ENCODE data around the gene BRINP3.
"Not testable (repeated sequence)": the region's sequence is repeated elsewhere in the genome, so short reads cannot be mapped to it uniquely, and the experiment has no call there.

The BRINP3 gene

GRCh38 chr1:190477762-190478148 lies at the start of gene BRINP3:
Gene BRINP3, minus strand, starts transcription at chr1:190477864.
- no peak for DNase-seq (ENCODE audit: low read depth)

GRCh38 chr1:190511554-190511953 lies 33.9 kb upstream of the BRINP3 start:
- DNase-seq (ENCODE audit: low read depth) = no peak

- DNase-seq (ENCODE audit: low read depth) = no peak
Observed at GRCh38 chr1:190507357-190507756, 29.7 kb upstream of the BRINP3 start.

DNA sequence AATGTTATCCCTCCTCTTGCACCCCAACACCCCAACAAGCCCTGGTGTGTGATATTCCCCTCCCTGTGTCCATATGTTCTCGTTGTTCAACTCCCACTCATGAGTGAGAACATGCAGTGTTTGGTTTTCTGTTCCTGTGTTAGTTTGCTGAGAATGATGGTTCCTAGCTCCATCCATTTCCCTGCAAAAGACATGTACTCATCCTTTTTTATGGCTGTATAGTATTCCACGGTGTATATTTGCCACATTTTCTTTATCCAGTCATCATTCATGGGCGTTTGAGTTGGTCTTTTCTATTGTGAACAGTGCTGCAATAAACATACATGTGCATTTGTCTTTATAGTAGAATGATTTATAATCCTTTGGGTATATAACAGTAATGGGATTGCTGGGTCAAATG lies 26.9 kb upstream of the BRINP3 start:
- not testable (repeated sequence) for DNase-seq (ENCODE audit: low read depth)

DNA sequence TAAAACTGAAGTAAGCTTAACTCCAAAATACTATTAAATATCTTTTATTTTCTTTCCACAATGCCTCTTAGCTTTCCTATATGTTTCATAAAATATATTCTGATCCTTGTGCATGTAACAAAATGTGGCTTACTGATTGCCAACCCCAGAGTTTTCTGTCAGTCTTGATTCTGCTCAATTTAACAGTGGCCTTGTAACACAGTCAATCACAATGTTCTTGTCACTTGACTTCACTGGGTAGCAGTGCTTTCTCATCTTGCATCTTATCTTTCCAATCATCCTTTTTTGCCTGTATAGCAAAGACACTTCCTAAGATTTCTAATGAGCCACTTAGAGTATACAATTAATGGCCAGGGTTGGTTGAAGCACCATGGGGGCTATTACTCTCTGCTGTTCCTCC lies 19.9 kb upstream of the BRINP3 start:
- DNase-seq (ENCODE audit: low read depth) = no peak

- no peak for DNase-seq (ENCODE audit: low read depth)
Observed at GRCh38 chr1:190494451-190494850, 16.8 kb upstream of the BRINP3 start.

DNA sequence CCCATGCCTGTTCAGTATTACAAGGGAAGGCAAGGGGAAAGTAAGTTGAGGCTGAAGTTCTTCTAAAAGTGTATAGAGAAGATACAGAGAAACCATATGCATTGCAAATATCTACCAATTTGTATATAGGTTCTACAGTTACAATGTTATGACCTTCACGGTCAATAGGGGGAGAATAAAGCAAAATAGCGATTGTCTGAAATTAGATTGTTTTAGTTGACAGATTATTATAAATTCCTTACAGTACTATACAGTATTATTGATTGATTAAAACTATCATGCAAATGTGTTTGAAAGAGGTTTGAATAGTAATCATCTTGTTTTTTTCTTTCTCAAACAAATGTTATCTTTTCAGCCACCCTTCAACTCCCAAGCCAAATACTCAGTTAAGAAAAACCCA lies 13.7 kb upstream of the BRINP3 start:
- no peak for DNase-seq (ENCODE audit: low read depth)

DNA sequence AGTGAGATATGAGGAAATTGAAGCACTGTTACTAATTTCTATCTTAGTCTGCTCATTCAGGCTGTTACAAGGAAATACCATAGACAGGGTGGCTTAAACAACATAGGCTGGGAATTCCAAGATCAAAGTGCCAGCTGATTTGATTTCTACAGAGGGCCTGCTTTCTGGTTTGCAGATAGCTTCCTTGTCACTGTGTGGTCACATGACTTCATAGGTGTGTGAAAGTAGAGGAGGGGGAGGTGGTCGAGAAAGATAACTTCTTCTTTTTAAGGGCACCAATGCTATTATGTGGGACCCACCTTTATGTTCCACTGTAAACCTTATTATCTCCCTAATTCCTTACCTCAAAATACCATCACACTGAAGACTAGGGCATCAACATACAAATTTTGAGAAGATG lies 6.4 kb upstream of the BRINP3 start:
- no peak for DNase-seq (ENCODE audit: low read depth)

DNA sequence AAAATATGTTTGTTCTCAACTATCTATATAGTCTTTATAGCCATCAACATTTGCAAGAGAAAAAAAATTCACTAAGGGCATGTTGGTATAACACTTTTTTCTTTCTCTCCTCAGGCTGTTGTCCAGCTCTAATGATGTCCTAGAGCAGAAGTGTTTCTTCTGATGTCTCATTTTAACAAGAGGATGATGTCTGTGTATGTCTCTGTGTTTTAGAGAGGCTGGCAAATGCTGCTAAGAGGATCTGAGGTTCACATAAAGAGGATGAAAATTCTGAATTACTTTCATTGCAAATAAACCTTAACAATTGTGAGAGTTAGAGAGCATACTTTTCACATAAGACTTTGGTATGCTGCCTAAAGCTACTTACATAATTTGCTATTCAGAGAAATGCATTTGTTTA lies 2.6 kb upstream of the BRINP3 start:
- DNase-seq (ENCODE audit: low read depth) = no peak

DNA sequence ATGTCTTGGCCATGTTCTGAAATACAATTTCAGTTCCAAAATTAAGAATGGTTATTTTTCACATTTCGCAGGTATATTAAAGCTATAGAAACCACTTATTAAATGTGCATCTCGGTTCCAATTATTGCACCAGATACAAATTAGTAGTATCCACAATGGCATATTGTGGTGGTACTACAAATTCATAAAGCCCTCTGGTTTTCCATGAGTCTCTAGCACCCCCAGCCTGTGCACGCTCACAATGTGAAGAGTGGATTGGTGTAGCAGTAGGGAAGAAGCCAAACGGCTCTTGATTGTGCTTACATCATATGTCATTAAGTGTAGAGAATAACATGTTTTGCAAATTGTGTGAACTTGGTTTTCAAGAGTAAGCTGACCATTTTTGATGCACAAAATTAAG lies 1.9 kb upstream of the BRINP3 start:
- DNase-seq (ENCODE audit: low read depth) = no peak

DNA sequence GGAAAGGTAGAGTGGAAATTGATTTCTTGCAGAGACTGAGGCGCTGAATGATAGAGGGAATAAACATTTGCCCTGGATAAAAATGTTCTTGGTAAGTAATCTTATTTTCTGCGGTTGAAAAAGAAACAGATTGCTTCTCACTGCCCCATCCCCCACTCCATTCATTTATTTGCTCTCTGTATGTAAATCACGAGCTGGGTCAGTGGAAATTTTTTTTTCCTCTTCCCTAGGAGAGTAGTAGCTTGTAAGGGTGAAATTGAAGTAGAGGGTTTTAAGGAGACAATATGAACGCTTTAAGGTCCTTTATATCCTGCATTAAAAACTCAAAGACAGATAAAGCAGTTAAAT lies 1.4 kb upstream of the BRINP3 start:
- no peak for DNase-seq (ENCODE audit: low read depth)

DNA sequence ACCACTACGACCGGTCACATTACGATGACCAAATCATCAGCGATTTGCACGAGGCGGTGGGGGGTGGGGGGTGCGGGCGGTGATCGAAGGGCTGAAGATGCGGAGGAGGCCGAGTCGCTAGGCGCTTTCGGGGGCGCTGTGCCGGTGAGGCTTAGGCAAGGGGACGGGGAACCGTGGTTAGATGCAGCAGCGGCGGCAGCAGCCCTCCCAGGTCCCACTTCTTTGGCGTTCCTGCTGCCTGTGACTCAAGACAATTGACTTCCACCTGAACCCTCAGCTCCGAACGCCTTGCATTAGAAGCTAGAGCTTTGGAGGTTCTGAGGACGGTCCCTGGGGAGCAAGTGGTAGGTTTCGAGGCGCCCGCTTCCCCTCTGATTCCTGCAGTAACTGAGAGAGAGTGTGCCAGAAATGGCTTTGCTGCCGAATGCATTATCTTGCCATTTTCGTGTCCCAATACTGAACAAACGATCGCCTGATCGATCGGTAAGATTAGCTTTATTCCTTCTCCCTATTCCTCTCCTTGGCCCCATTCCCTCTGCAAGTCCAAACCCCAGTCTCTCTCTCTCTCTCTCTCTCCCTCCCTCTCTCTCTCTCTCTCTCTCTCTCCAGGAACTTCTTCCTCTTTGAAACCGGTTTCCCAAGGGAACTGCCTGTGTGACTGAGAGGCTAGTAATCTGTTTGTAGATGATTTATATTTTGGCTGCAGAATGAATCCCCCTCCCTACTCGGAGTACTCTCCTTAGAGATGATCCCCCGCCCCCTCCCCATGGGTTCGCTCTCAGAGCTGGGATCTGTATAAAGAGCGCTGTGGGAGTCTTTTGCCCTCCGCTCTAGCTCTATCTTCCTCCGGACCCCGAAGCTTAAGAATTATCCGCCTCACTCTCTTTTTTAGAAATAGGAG lies 735 bp upstream of the BRINP3 start:
- DNase-seq (ENCODE audit: low read depth) = no peak

- no peak for DNase-seq (ENCODE audit: low read depth)
Observed at GRCh38 chr1:190476806-190477205, 858 bp downstream of the BRINP3 start.

DNA sequence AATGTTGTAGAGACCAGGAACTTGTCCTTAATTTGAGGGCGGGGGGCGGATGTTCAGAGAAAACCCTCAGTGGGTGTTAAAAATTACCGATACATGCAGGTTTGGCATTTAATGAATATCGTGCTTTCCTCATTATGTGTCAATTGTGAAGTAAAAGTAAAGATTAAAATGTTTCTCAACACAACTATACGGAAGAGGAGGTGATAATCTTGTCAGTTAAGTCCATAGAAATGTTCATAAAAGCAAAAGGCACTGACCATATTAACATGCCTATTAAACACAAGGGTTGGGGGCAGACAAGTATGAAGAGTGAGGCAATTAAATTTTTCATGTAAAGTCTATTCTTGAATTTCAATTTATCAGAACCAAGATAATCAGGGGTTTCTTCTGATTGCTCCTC lies 1.3 kb downstream of the BRINP3 start:
- no peak for DNase-seq (ENCODE audit: low read depth)

DNA sequence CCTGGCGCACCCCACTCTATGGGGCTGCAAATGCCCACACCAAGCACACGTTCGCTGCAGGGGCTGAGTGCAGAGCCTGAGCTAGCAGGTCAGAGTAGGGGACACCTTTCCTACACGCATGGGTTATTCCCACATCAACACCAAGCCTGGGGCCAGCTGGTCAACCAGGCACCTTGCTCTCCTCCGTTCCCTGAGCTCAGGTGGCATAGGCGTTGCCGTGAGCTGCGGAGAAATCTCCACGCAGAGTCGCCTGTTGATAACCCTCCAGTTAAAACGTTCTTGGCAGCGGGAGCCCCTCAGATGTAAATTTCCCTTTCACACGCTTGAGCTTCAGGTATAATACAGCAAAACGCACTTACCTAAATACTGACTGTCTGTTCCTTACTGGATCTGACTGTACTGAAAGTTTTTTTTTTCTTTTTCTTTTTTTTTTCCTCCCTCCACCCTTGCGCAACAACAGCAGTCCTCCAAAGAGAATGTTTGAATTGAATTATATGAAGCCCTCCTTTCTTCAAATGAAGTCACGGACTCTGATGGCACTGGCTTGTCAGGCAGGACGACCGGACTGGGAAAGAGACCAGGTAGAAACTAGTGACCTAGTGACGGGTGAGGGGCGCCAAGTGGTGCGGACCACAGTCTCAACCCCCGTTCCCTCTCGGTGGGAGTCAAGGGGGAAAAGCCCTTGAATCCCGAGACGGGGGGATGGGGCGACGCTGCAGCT lies 2.1 kb downstream of the BRINP3 start:
- no peak for DNase-seq (ENCODE audit: low read depth)

DNA sequence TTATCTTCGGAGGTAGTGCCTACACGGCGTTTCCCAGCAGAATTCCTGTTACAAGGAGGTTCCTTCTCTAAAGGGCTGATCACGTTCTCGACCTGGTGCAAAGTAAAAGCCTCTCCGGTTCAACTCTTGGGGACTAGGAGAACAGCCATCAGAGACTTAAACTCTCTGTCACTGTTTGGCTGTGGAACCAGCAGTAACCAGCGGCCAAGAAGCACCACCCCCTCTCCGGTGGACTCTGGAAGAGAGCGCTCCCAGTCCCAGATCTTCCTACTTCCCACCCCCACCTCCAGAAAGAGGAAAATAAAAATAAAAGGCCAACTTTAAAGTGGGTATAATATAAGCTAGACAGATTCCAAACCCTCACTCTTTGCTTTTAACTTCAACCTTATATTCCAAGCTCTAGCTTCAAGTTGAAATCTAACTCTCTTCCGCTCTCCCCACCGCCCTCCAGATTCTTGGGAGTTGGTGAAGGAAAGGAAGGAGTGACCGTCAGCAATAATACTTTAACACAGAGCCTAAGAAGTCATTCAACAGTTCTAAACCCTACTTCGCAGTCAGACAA lies 2.9 kb downstream of the BRINP3 start:
- DNase-seq (ENCODE audit: low read depth) = no peak

DNA sequence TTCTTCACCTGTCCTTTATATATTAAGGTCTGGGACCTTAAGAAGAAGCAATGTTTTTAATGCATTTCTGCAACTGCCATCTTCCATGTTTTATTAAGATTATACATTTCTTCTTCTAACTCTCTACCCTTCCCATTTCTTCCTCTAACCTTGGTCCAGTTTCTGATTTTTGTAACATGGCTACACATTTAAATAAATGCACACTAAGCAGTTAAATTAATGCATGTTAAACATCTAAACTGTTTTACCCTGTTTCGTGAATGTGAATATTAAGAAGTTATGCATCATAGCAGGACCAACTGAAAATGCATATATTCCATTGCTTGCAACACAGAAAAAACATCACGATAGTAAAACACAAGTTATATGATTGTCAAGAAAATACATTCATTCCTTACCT lies 3.7 kb downstream of the BRINP3 start:
- DNase-seq (ENCODE audit: low read depth) = no peak

- DNase-seq (ENCODE audit: low read depth) = no peak
Observed at GRCh38 chr1:190472494-190472893, 5.2 kb downstream of the BRINP3 start.

DNA sequence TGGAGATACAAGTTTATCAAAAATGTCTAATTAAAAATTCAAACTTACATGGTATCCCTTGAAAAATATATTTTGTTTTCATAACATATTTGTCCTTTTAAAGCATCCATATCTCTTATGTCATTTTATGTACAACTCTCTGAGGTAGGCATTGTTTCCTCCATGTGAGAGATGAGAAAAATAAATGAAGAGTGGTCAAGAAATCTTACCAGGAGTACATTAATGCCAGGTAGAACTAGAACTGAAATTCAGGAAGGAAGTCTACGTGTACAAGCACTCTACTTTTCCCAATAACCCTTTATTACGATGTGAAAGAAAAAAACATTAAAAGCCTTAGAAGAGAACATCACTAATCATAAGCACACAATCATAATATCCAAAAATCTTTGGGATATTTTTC lies 5.6 kb downstream of the BRINP3 start:
- DNase-seq (ENCODE audit: low read depth) = no peak

- DNase-seq (ENCODE audit: low read depth) = no peak
Observed at GRCh38 chr1:190464690-190465089, 13.0 kb downstream of the BRINP3 start.

DNA sequence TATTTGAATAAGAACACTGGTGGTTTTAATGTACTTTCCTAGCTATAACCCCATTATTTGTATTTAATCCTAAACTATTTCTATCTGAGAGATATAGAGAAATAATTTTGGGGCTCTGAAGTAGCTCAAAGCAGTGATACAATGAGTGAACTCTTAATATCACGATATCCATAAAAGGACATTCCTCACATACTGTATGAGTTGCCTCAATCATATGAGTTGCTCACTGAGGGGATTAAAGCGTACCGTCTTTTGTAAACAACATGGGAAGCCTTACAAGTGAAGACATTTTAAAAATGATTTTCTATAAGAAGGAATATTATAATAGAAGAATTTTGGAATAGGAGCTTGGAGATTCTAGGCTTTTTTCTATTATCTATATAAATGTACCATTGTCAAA lies 21.5 kb downstream of the BRINP3 start:
- no peak for DNase-seq (ENCODE audit: low read depth)

GRCh38 chr1:190455631-190456030 lies 22.0 kb downstream of the BRINP3 start:
- no peak for DNase-seq (ENCODE audit: low read depth)

- DNase-seq (ENCODE audit: low read depth) = no peak
Observed at GRCh38 chr1:190453550-190453949, 24.1 kb downstream of the BRINP3 start.
